ENCODE measurements around the gene P4HB. TPM values are rescaled to one million over a fixed set of nuclear protein-coding genes. Genes with fewer than 3 reads are reported as not detected.

P4HB gene
- total RNA-seq, 1 donor from 2014 or later = 259 TPM

GRCh38 chr17:81845881-81846742, 14.2 kb downstream of the P4HB start:
- no peak for DNase-seq
- no peaks in the 10 kb centered on the region for H3K36me3 Mint-ChIP-seq (ENCODE audit: unreplicated experiment)
- H3K27ac Mint-ChIP-seq (ENCODE audit: unreplicated experiment) = no peak overlapping the region
- no peaks in the 10 kb centered on the region for H3K4me1 Mint-ChIP-seq (ENCODE audit: low read depth, unreplicated experiment)
- H3K9me3 Mint-ChIP-seq (ENCODE audit: unreplicated experiment) = no peaks in the 10 kb centered on the region
- H3K27me3 Mint-ChIP-seq (ENCODE audit: unreplicated experiment) = peaks cover 5% of the 10 kb centered on the region
- no peak for TF ChIP-seq CTCF (IDR thresholded peaks at IDR 0.05; ENCODE audit: partially characterized antibody, unreplicated experiment)
- no peak overlapping the region for H3K4me3 Mint-ChIP-seq (ENCODE audit: unreplicated experiment)

- DNase-seq = no peak
- no peaks in the 10 kb centered on the region for H3K9me3 Mint-ChIP-seq (ENCODE audit: unreplicated experiment)
- H3K36me3 Mint-ChIP-seq (ENCODE audit: unreplicated experiment) = no peaks in the 10 kb centered on the region
- no peak overlapping the region for H3K4me3 Mint-ChIP-seq (ENCODE audit: unreplicated experiment)
- no peak overlapping the region for H3K27ac Mint-ChIP-seq (ENCODE audit: unreplicated experiment)
- TF ChIP-seq CTCF (IDR thresholded peaks at IDR 0.05; ENCODE audit: partially characterized antibody, unreplicated experiment) = no peak
- peaks cover 5% of the 10 kb centered on the region for H3K27me3 Mint-ChIP-seq (ENCODE audit: unreplicated experiment)
- H3K4me1 Mint-ChIP-seq (ENCODE audit: low read depth, unreplicated experiment) = no peaks in the 10 kb centered on the region
Observed at GRCh38 chr17:81845361-81845760, 15.0 kb downstream of the P4HB start.

GRCh38 chr17:81844887-81845286, 15.4 kb downstream of the P4HB start:
- Mint-ChIP-seq H3K4me3 (ENCODE audit: unreplicated experiment) (no peak overlapping the region), H3K27me3 (ENCODE audit: unreplicated experiment) (peaks cover 5% of the 10 kb centered on the region), H3K9me3 (ENCODE audit: unreplicated experiment) (no peaks in the 10 kb centered on the region), H3K36me3 (ENCODE audit: unreplicated experiment) (no peaks in the 10 kb centered on the region), H3K27ac (ENCODE audit: unreplicated experiment) (no peak overlapping the region), H3K4me1 (ENCODE audit: low read depth, unreplicated experiment) (no peaks in the 10 kb centered on the region)
- no peak for DNase-seq
- TF ChIP-seq CTCF (IDR thresholded peaks at IDR 0.05; ENCODE audit: partially characterized antibody, unreplicated experiment) = no peak

GRCh38 chr17:81844327-81844851, 15.9 kb downstream of the P4HB start:
- no peaks in the 10 kb centered on the region for H3K4me1 Mint-ChIP-seq (ENCODE audit: low read depth, unreplicated experiment)
- TF ChIP-seq CTCF (IDR thresholded peaks at IDR 0.05; ENCODE audit: partially characterized antibody, unreplicated experiment) = no peak
- DNase-seq = no peak
- no peak overlapping the region for H3K4me3 Mint-ChIP-seq (ENCODE audit: unreplicated experiment)
- no peak overlapping the region for H3K27ac Mint-ChIP-seq (ENCODE audit: unreplicated experiment)
- H3K36me3 Mint-ChIP-seq (ENCODE audit: unreplicated experiment) = no peaks in the 10 kb centered on the region
- H3K27me3 Mint-ChIP-seq (ENCODE audit: unreplicated experiment) = peaks cover 5% of the 10 kb centered on the region
- H3K9me3 Mint-ChIP-seq (ENCODE audit: unreplicated experiment) = no peaks in the 10 kb centered on the region

GRCh38 chr17:81843713-81844326, 16.5 kb downstream of the P4HB start:
- no peaks in the 10 kb centered on the region for H3K9me3 Mint-ChIP-seq (ENCODE audit: unreplicated experiment)
- H3K36me3 Mint-ChIP-seq (ENCODE audit: unreplicated experiment) = no peaks in the 10 kb centered on the region
- no peak for TF ChIP-seq CTCF (IDR thresholded peaks at IDR 0.05; ENCODE audit: partially characterized antibody, unreplicated experiment)
- no peak overlapping the region for H3K4me3 Mint-ChIP-seq (ENCODE audit: unreplicated experiment)
- no peak for DNase-seq
- no peaks in the 10 kb centered on the region for H3K4me1 Mint-ChIP-seq (ENCODE audit: low read depth, unreplicated experiment)
- H3K27ac Mint-ChIP-seq (ENCODE audit: unreplicated experiment) = no peak overlapping the region
- H3K27me3 Mint-ChIP-seq (ENCODE audit: unreplicated experiment) = peaks cover 5% of the 10 kb centered on the region

All from glutamatergic neuron (in vitro differentiated cells).